ENCODE measurements around the gene DDX43. TPM values are rescaled to one million over a fixed set of nuclear protein-coding genes. Genes with fewer than 3 reads are reported as not detected.
"Not testable (repeated sequence)": the region's sequence is repeated elsewhere in the genome, so short reads cannot be mapped to it uniquely, and the experiment has no call there.

DDX43 gene
- total RNA-seq, 4 donors from 2014 or later = 0.89 to 2.3 (median 1.6) TPM

GRCh38 chr6:73382462-73383113, 12.0 kb upstream of the DDX43 start:
- intact Hi-C loops (cut with DNase I; ENCODE audit: low total_unique reads) = no loop called here
- TF ChIP-seq POLR2A (IDR thresholded peaks at IDR 0.05) = no peak
- TF ChIP-seq CTCF (IDR thresholded peaks at IDR 0.05) = no peak
- DNase-seq (ENCODE audit: low spot score in 2 of 2) = no peak
- no peak overlapping the region for H3K4me3 ChIP-seq (ENCODE audit: low read depth, poor library complexity, severe bottlenecking)
- WGBS, 2 donors = 82 to 85% methylated on average over 6 of the region's 6 CpGs

GRCh38 chr6:73388433-73388799, 6.2 kb upstream of the DDX43 start:
- 28 to 40% methylated on average over 4 of the region's 4 CpGs for WGBS, 2 donors
- no peak for DNase-seq (ENCODE audit: low spot score in 2 of 2)
- TF ChIP-seq CTCF (IDR thresholded peaks at IDR 0.05) (no peak), POLR2A (IDR thresholded peaks at IDR 0.05) (no peak)
- no peak overlapping the region for H3K4me3 ChIP-seq (ENCODE audit: low read depth, poor library complexity, severe bottlenecking)
- intact Hi-C loops (cut with DNase I; ENCODE audit: low total_unique reads) = no loop called here

GRCh38 chr6:73388800-73389512, 5.7 kb upstream of the DDX43 start:
- TF ChIP-seq POLR2A (IDR thresholded peaks at IDR 0.05) = no peak
- no peak for TF ChIP-seq CTCF (IDR thresholded peaks at IDR 0.05)
- DNase-seq (ENCODE audit: low spot score in 2 of 2) = peak in 1 of 2 donors; percentile 30
- peak overlapping the region; percentile 13 for H3K4me3 ChIP-seq (ENCODE audit: low read depth, poor library complexity, severe bottlenecking)
- intact Hi-C loops (cut with DNase I; ENCODE audit: low total_unique reads) = no loop called here
- 1 to 3% methylated on average over 34 to 35 of the region's 38 CpGs for WGBS, 2 donors

GRCh38 chr6:73389854-73390253, 4.8 kb upstream of the DDX43 start:
- TF ChIP-seq POLR2A (IDR thresholded peaks at IDR 0.05) (no peak), CTCF (IDR thresholded peaks at IDR 0.05) (no peak)
- intact Hi-C loops (cut with DNase I; ENCODE audit: low total_unique reads) = no loop called here
- no peak for DNase-seq (ENCODE audit: low spot score in 2 of 2)
- no peak overlapping the region for H3K4me3 ChIP-seq (ENCODE audit: low read depth, poor library complexity, severe bottlenecking)
- WGBS, 2 donors = 86 to 87% methylated on average over 10 of the region's 10 CpGs

- TF ChIP-seq CTCF (IDR thresholded peaks at IDR 0.05) (no peak), POLR2A (IDR thresholded peaks at IDR 0.05) (no peak)
- intact Hi-C loops (cut with DNase I; ENCODE audit: low total_unique reads) = no loop called here
- no peak overlapping the region for H3K4me3 ChIP-seq (ENCODE audit: low read depth, poor library complexity, severe bottlenecking)
- WGBS, 2 donors = 63 to 71% methylated on average over 2 of the region's 2 CpGs
- DNase-seq (ENCODE audit: low spot score in 2 of 2) = no peak
Measured at GRCh38 chr6:73391675-73392074, 3.0 kb upstream of the DDX43 start.

GRCh38 chr6:73392188-73392587, 2.4 kb upstream of the DDX43 start:
- intact Hi-C loops (cut with DNase I; ENCODE audit: low total_unique reads); DNase-seq (ENCODE audit: low spot score in 2 of 2); H3K4me3 ChIP-seq (ENCODE audit: low read depth, poor library complexity, severe bottlenecking): not testable (repeated sequence)
- WGBS, 2 donors = 68 to 69% methylated on average over 4 of the region's 4 CpGs

Measured in lower leg skin (tissue), 4 donors.